Right renal cortex interstitium (tissue), 3 donors: Measurements from ENCODE around the gene ZNF446. TPM values are rescaled to one million over a fixed set of nuclear protein-coding genes. Genes with fewer than 3 reads are reported as not detected.

Source experiments
- DNase-seq, 3 donors: peaks; one replicate each; pipeline ENCODE4 v3.0.0-alpha.2; 2013; ENCODE audit warnings: low read depth in 3 of 3, low spot score in 2 of 3
- polyA plus RNA-seq, 3 donors: library from polyadenylated mRNA; unstranded; fragments of 120-200 nt; gene quantifications; one replicate each; pipeline ENCODE4 v1.2.1, GENCODE V29; 2013; ENCODE audit not compliant: insufficient read length in 3 of 3

Gene ZNF446
- polyA plus RNA-seq, 3 donors: 12.4 to 14.3 (median 12.6) TPM

- DNase-seq: peak in 2 of 3 donors; percentile 86 to 92
Observed at GRCh38 chr19:58519355-58520256, 43.5 kb downstream of the ZNF446 start, which contains the start of gene ZBTB45. Gene ZBTB45 (minus strand): TSS chr19:58519810. CDS start chr19:58517673, 2,137 bp downstream.

GRCh38 chr19:58520257-58520599 lies 44.1 kb downstream of the ZNF446 start:
- no peak for DNase-seq

GRCh38 chr19:58521651-58522050 lies 45.5 kb downstream of the ZNF446 start:
- DNase-seq: no peak

GRCh38 chr19:58522709-58523108 lies 46.6 kb downstream of the ZNF446 start:
- DNase-seq: no peak

GRCh38 chr19:58529405-58529804 lies 53.3 kb downstream of the ZNF446 start:
- no peak for DNase-seq

Other genes with a start within 250 kb of the ZNF446 start
- gene ZNF544, start 247.4 kb upstream of the ZNF446 start, polyA plus RNA-seq: 10 to 100 TPM; 28.3 to 37.8 (median 33.8) TPM
- 1 to 10 TPM; 6.1 to 6.6 (median 6.5) TPM for gene ZNF8, start 197.4 kb upstream of the ZNF446 start, polyA plus RNA-seq
- gene ERVK3-1, start 171.0 kb upstream of the ZNF446 start, polyA plus RNA-seq: 10 to 100 TPM; 44.8 to 53.6 (median 49.3) TPM
- 1 to 10 TPM; 3.4 to 4.0 (median 3.5) TPM for gene ZSCAN22, start 149.4 kb upstream of the ZNF446 start, polyA plus RNA-seq
- gene A1BG, start 122.9 kb upstream of the ZNF446 start, polyA plus RNA-seq: under 1 TPM; 0.60 to 0.79 (median 0.76) TPM
- gene ZNF497, start 113.6 kb upstream of the ZNF446 start, polyA plus RNA-seq: 1 to 10 TPM; 3.3 to 3.9 (median 3.5) TPM
- 1 to 10 TPM; 2.2 to 3.0 (median 2.6) TPM for gene ZNF837, start 95.3 kb upstream of the ZNF446 start, polyA plus RNA-seq
- gene RPS5, start 89.1 kb upstream of the ZNF446 start, polyA plus RNA-seq: 100 to 1,000 TPM; 846 to 997 (median 995) TPM
- gene RNF225, start 80.7 kb upstream of the ZNF446 start, polyA plus RNA-seq: not detected
- 10 to 100 TPM; 13.7 to 16.5 (median 14.3) TPM for gene ZNF584, start 67.7 kb upstream of the ZNF446 start, polyA plus RNA-seq
- gene ZNF132, start 36.2 kb upstream of the ZNF446 start, polyA plus RNA-seq: 10 to 100 TPM; 14.7 to 16.8 (median 16.6) TPM
- gene ZNF324B, start 24.7 kb upstream of the ZNF446 start, polyA plus RNA-seq: 1 to 10 TPM; 5.0 to 5.5 (median 5.3) TPM
- gene ZNF324, start 9.3 kb upstream of the ZNF446 start, polyA plus RNA-seq: 1 to 10 TPM; 8.9 to 9.3 (median 9.0) TPM
- 1 to 10 TPM; 8.0 to 9.9 (median 9.7) TPM for gene SLC27A5, start 35.6 kb downstream of the ZNF446 start, polyA plus RNA-seq
- 10 to 100 TPM in 1 of 3 donors, 1 to 10 TPM in 2; 7.8 to 10.5 (median 10.0) TPM for gene ZBTB45, start 43.5 kb downstream of the ZNF446 start, polyA plus RNA-seq
- gene TRIM28, start 67.7 kb downstream of the ZNF446 start, polyA plus RNA-seq: 100 to 1,000 TPM; 682 to 734 (median 690) TPM
- 100 to 1,000 TPM; 124 to 134 (median 127) TPM for gene CHMP2A, start 78.8 kb downstream of the ZNF446 start, polyA plus RNA-seq
- 10 to 100 TPM; 79.4 to 99.8 (median 86.5) TPM for gene UBE2M, start 82.3 kb downstream of the ZNF446 start, polyA plus RNA-seq
- gene MZF1, start 97.0 kb downstream of the ZNF446 start, polyA plus RNA-seq: 10 to 100 TPM; 20.9 to 22.9 (median 21.3) TPM